AG10803 (cell line): ENCODE data around the gene MNAT1.

Experiments used
- DNase-seq: peaks from one replicate; pipeline ENCODE4 v3.0.0; 2010; ENCODE audit warnings: low read depth
- H3K4me3 ChIP-seq: 2 replicates; pipeline ENCODE4 v1.5.1; 2011; ENCODE audit warnings: mild to moderate bottlenecking, low read length, control low read depth
- TF ChIP-seq, protein P1 (sequence below): conservative IDR thresholded peaks from 2 replicates; pipeline ENCODE4 v1.5.1; 2011; ENCODE audit warnings: mild to moderate bottlenecking, low read length, control low read depth, inconsistent platforms

MNAT1 gene

DNA sequence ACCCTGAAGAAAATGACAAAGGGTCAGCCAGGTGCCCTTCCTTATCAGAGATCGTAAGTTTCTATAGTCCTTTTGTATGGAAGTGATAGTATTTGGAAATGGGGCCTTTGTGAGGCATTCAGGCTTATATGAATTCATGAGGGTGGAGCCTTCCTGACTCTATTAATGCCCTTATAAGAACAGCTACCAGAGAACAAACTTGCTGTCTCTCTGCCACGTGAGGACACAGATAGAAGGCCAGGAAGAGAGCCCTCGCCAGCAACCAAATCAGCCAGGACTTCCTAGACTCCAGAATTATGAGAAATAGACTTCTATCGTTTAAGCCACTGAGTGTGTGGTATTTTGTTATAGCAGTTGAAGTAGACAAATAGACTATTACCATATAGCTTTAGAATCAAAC, 209.6 kb downstream of the MNAT1 start:
- TF ChIP-seq, protein P1, sequence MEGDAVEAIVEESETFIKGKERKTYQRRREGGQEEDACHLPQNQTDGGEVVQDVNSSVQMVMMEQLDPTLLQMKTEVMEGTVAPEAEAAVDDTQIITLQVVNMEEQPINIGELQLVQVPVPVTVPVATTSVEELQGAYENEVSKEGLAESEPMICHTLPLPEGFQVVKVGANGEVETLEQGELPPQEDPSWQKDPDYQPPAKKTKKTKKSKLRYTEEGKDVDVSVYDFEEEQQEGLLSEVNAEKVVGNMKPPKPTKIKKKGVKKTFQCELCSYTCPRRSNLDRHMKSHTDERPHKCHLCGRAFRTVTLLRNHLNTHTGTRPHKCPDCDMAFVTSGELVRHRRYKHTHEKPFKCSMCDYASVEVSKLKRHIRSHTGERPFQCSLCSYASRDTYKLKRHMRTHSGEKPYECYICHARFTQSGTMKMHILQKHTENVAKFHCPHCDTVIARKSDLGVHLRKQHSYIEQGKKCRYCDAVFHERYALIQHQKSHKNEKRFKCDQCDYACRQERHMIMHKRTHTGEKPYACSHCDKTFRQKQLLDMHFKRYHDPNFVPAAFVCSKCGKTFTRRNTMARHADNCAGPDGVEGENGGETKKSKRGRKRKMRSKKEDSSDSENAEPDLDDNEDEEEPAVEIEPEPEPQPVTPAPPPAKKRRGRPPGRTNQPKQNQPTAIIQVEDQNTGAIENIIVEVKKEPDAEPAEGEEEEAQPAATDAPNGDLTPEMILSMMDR, result no peak
- no peak for DNase-seq
- no peak overlapping the region for H3K4me3 ChIP-seq

DNA sequence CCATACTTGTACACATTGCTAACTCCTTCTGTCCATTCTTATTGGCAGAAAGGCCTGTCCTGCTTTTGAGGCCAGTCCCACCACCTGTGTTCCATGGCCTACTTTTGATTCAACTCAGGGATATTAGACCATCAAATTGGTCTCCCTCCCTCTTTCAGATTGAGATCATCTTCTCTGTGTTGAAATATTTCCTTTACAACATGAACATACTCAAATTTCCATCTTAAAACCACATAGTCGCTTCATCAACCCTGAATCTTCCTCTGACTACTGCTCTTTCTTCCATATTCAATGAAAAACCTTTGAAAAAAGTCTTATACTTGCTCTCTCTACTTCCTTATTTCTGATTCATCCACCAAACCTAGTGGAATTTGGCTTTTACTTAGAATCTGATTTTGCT, 211.4 kb downstream of the MNAT1 start:
- no peak overlapping the region for H3K4me3 ChIP-seq
- TF ChIP-seq, protein P1, result no peak
- no peak for DNase-seq

DNA sequence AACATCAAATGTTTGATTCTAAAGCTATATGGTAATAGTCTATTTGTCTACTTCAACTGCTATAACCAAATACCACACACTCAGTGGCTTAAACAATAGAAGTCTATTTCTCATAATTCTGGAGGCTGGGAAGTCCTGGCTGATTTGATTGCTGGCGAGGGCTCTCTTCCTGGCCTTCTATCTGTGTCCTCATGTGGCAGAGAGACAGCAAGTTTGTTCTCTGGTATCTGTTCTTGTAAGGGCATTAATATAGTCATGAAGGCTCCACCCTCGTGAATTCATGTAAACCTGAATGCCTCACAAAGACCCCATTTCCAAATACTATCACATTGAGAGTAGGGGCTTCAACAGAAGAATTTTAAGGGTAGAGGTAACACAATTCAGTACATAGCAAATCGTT, 212.2 kb downstream of the MNAT1 start:
- no peak for DNase-seq
- TF ChIP-seq, protein P1, result no peak
- H3K4me3 ChIP-seq, result no peak overlapping the region

DNA sequence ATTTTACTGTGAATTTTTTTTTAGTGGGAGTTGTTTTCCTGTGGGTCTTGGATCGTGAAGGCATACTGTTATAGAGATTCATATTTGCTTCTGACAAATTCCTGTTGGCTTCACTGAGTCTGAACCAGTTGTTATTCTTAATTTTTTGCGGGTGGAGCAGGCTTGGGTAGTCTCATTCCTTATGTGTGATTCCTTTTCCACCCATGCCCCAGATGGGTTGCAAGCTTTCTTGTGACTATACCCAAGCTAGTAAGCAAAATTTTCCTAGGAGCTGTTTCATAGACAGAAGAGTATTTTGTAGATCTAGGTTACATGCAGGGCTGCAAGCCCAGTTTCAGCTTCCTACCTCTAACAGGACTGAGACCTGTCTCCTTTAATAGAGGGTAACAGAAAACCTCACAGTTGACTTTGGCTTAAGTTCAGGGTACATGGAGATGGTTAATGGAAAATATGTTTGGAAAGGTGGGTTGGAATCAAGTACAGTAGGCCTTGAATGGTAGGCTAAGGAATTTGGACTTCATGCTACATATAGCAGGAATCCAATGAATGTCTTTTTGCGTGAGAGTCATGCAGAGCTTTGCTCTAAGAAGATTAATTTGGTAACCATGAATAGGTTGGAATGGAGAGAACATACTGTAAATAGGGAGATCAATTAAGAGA, 217.3 kb downstream of the MNAT1 start:
- H3K4me3 ChIP-seq, result no peak overlapping the region
- TF ChIP-seq, protein P1, result no peak
- DNase-seq, result no peak

DNA sequence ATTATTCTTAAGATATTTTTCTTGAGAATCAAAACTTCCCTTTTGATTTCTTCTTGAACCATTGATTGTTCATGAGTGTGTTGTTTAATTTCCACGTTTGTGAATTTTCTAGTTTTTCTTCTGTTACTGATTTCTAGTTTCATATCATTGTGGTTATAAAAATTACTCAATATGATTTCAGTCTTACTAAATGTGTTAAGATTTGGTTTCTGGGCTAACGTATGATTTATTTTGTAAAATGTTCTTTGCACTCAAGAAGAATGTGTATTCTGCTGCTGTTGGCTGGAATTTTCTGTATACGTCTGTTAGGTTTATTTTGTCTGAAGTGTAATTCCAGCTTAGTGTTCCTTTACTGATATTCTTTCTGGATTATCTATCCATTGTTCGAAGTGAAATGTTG, 221.6 kb downstream of the MNAT1 start:
- H3K4me3 ChIP-seq, result no peak overlapping the region
- TF ChIP-seq, protein P1, result no peak
- no peak for DNase-seq

DNA sequence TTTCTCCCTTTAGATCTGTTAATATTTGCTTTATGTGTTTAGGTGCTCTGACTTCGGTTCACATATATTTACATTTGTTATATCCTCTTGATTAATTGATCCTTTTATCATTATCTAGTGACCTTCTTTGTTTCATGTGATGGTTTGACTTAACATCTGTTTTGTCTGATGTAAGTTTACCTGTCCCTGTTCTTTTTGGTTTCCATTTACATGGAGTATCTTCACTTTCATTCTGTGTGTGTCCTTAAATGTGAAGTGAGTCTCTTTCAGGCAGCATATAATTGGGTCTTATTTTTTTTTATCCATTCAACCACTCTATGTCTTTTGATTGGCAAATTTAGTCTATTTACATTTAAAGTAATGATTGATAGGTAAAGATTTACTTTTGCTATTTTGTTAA, 222.1 kb downstream of the MNAT1 start:
- H3K4me3 ChIP-seq, result no peak overlapping the region

DNA sequence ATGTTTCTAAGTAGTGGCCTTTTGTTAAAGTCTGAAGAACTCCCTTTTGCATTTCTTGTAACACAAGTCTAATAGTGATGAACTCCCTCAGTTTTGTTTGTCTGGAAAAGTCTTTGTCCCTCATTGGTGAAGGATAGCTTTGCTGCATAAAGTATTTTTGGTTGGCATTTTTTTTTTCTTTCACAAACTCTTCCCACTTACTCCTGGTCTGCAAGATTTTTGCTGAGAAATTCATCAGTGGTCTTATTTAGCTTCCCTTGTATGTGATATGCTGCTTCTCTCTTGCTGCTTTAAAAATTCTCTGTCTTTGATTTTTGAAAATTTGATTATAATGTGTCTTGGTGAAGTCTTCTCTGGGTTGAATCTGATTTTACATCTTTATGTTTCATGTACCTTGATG, 223.6 kb downstream of the MNAT1 start:
- H3K4me3 ChIP-seq, result no peak overlapping the region
- no peak for DNase-seq
- TF ChIP-seq, protein P1, result no peak

More for the DNA sequence above, 222.1 kb downstream of the MNAT1 start:
- TF ChIP-seq, protein P1, result no peak
- no peak for DNase-seq
